Large intestine (tissue), 3 donors: ENCODE data around the gene NEK11. TPM values are rescaled to one million over a fixed set of nuclear protein-coding genes. Genes with fewer than 3 reads are reported as not detected.
"Not testable (repeated sequence)": the region's sequence is repeated elsewhere in the genome, so short reads cannot be mapped to it uniquely, and the experiment has no call there.

Experiments
- DNase-seq, 2 donors: peaks; one replicate each; pipeline versions ENCODE4 v3.0.0 to v3.0.0-alpha.2; 2013
- H3K27ac ChIP-seq: one replicate; pipeline ENCODE4 v1.5.1; 2013; ENCODE audit warnings: low read length
- H3K27me3 ChIP-seq: 2 replicates; pipeline ENCODE4 v1.6.1; 2013; ENCODE audit warnings: low read length; ENCODE audit not compliant: control insufficient read depth, insufficient read depth
- H3K36me3 ChIP-seq: 2 replicates; pipeline ENCODE4 v1.6.1; 2013; ENCODE audit warnings: low read length; ENCODE audit not compliant: control insufficient read depth, insufficient read depth
- H3K4me1 ChIP-seq: one replicate; pipeline ENCODE4 v1.6.1; 2013; ENCODE audit warnings: low read length; ENCODE audit not compliant: control insufficient read depth, insufficient read depth
- H3K4me3 ChIP-seq: one replicate; pipeline ENCODE4 v1.5.1; 2013; ENCODE audit warnings: low read length
- H3K9me3 ChIP-seq: one replicate; pipeline ENCODE4 v1.6.1; 2013; ENCODE audit warnings: mild to moderate bottlenecking, low read depth, low read length, moderate library complexity; ENCODE audit not compliant: control insufficient read depth
- WGBS: methylation state at CpG from one replicate; pipeline ENCODE4 v1.1.5; 2013; ENCODE audit warnings: low lambda C conversion rate; ENCODE audit not compliant: insufficient coverage; 5-methylcytosine and 5-hydroxymethylcytosine counted together
- polyA plus RNA-seq: library from polyadenylated mRNA; unstranded; fragments of 120-200 nt; gene quantifications from one replicate; pipeline ENCODE4 v1.2.1, GENCODE V29; 2013

The NEK11 gene
- polyA plus RNA-seq, 1 donor = 10.5 TPM

GRCh38 chr3:131370935-131371687 lies 344.4 kb downstream of the NEK11 start:
- H3K27ac ChIP-seq = no peak overlapping the region
- DNase-seq = peak in 1 of 2 donors; percentile 33
- no CpG with 5 or more reads among the region's 10 CpGs for WGBS
- H3K36me3 ChIP-seq = peaks cover 9% of the 10 kb centered on the region
- H3K9me3 ChIP-seq = no peaks in the 10 kb centered on the region
- H3K4me1 ChIP-seq = no peaks in the 10 kb centered on the region
- no peak overlapping the region for H3K4me3 ChIP-seq
- H3K27me3 ChIP-seq = no peaks in the 10 kb centered on the region

GRCh38 chr3:131371688-131372066 lies 345.0 kb downstream of the NEK11 start:
- Histone ChIP-seq H3K4me3 (no peak overlapping the region), H3K4me1 (no peaks in the 10 kb centered on the region), H3K36me3 (peaks cover 12% of the 10 kb centered on the region), H3K9me3 (no peaks in the 10 kb centered on the region), H3K27me3 (no peaks in the 10 kb centered on the region), H3K27ac (no peak overlapping the region)
- WGBS = no CpG with 5 or more reads among the region's 2 CpGs
- DNase-seq = no peak

GRCh38 chr3:131374741-131375140 lies 348.1 kb downstream of the NEK11 start:
- H3K27ac ChIP-seq = no peak overlapping the region
- H3K9me3 ChIP-seq = no peaks in the 10 kb centered on the region
- no peak overlapping the region for H3K4me3 ChIP-seq
- no CpG with 5 or more reads among the region's 2 CpGs for WGBS
- peaks cover 12% of the 10 kb centered on the region for H3K36me3 ChIP-seq
- H3K4me1 ChIP-seq = no peaks in the 10 kb centered on the region
- H3K27me3 ChIP-seq = no peaks in the 10 kb centered on the region
- no peak for DNase-seq

- H3K36me3 ChIP-seq = peaks cover 24% of the 10 kb centered on the region
- 0% methylated on average over 1 of the region's 16 CpGs for WGBS
- not testable (repeated sequence) for H3K27me3 ChIP-seq, H3K9me3 ChIP-seq, DNase-seq
- H3K27ac ChIP-seq = peak overlapping the region; percentile 71
- peak overlapping the region; percentile 82 for H3K4me3 ChIP-seq
- peaks cover 17% of the 10 kb centered on the region for H3K4me1 ChIP-seq
Observed at GRCh38 chr3:131380821-131381444, 354.3 kb downstream of the NEK11 start.

GRCh38 chr3:131381445-131382291 lies 355.0 kb downstream of the NEK11 start, which contains the start of gene NUDT16:
Gene NUDT16, plus strand, starts transcription at chr3:131381774. Its CDS starts 31 bp downstream, at chr3:131381805.
- WGBS = no CpG with 5 or more reads among the region's 73 CpGs
- DNase-seq = peak; percentile 99 to 100
- Histone ChIP-seq H3K9me3 (no peaks in the 10 kb centered on the region), H3K27ac (peak within 1 kb of the TSS; percentile 71), H3K36me3 (peaks cover 20% of the 10 kb centered on the region), H3K4me3 (peak within 1 kb of the TSS; percentile 82), H3K4me1 (peaks cover 25% of the 10 kb centered on the region), H3K27me3 (no peaks in the 10 kb centered on the region)

GRCh38 chr3:131386429-131387165 lies 359.9 kb downstream of the NEK11 start:
- H3K36me3 ChIP-seq = peaks cover 20% of the 10 kb centered on the region
- 40% methylated on average over 2 of the region's 6 CpGs for WGBS
- H3K27ac ChIP-seq = peak overlapping the region; percentile 90
- no peak overlapping the region for H3K4me3 ChIP-seq
- H3K27me3 ChIP-seq = no peaks in the 10 kb centered on the region
- H3K9me3 ChIP-seq = no peaks in the 10 kb centered on the region
- DNase-seq = peak; percentile 70 to 82
- peaks cover 33% of the 10 kb centered on the region for H3K4me1 ChIP-seq

GRCh38 chr3:131387796-131388489 lies 361.3 kb downstream of the NEK11 start:
- H3K9me3 ChIP-seq = no peaks in the 10 kb centered on the region
- peak overlapping the region; percentile 90 for H3K27ac ChIP-seq
- peaks cover 20% of the 10 kb centered on the region for H3K36me3 ChIP-seq
- H3K4me1 ChIP-seq = peaks cover 30% of the 10 kb centered on the region
- no CpG with 5 or more reads among the region's 1 CpG for WGBS
- no peaks in the 10 kb centered on the region for H3K27me3 ChIP-seq
- no peak overlapping the region for H3K4me3 ChIP-seq
- no peak for DNase-seq

- WGBS = 57% methylated on average over 2 of the region's 2 CpGs
- H3K27ac ChIP-seq = no peak overlapping the region
Observed at GRCh38 chr3:131388490-131388799, 361.8 kb downstream of the NEK11 start.

GRCh38 chr3:131390331-131390730 lies 363.7 kb downstream of the NEK11 start:
- H3K4me1 ChIP-seq = peaks cover 25% of the 10 kb centered on the region
- H3K4me3 ChIP-seq = no peak overlapping the region
- DNase-seq = no peak
- no CpG with 5 or more reads among the region's 2 CpGs for WGBS
- H3K9me3 ChIP-seq = no peaks in the 10 kb centered on the region
- H3K27ac ChIP-seq = no peak overlapping the region
- no peaks in the 10 kb centered on the region for H3K27me3 ChIP-seq
- H3K36me3 ChIP-seq = peaks cover 5% of the 10 kb centered on the region

More at GRCh38 chr3:131388490-131388799, 361.8 kb downstream of the NEK11 start:
- no peaks in the 10 kb centered on the region for H3K9me3 ChIP-seq
- H3K27me3 ChIP-seq = no peaks in the 10 kb centered on the region
- H3K4me1 ChIP-seq = peaks cover 28% of the 10 kb centered on the region
- no peak overlapping the region for H3K4me3 ChIP-seq
- no peak for DNase-seq
- H3K36me3 ChIP-seq = peaks cover 15% of the 10 kb centered on the region
